K562 (cell line): ENCODE measurements around the gene OXTR.

Experiments used
- CC2D1A ChIP-seq: fragments of 450-650 bp; IDR thresholded peaks from 2 replicates; pipeline ENCODE4 v1.6.1; 2017; ENCODE audit warnings: mild to moderate bottlenecking
- CEBPB ChIP-seq: fragments of 450-650 bp; IDR thresholded peaks from 2 replicates; pipeline ENCODE4 v1.6.1; 2016; ENCODE audit warnings: missing genetic modification characterization, missing compliant biosample characterization
- CTCF ChIP-seq, 3 experiments: IDR thresholded peaks in 2 of 3; conservative IDR thresholded peaks in 1 of 3; 2 replicates each; pipeline ENCODE4 v1.5.1; 2011 to 2012; ENCODE audit warnings: low read length in 3 of 3, mild to moderate bottlenecking in 3 of 3, control low read depth in 2 of 3, improper control_type of control experiment in 1 of 3, inconsistent platforms in 1 of 3, low read depth in 1 of 3, mixed read lengths in 1 of 3, moderate library complexity in 1 of 3; ENCODE audit not compliant: insufficient read depth in 2 of 3
- FOXP4 ChIP-seq: sonication (generic); formaldehyde crosslinking; IDR thresholded peaks from 2 replicates; pipeline ENCODE4 v1.8.0; 2022; ENCODE audit warnings: mild to moderate bottlenecking, missing genetic modification reagents, borderline replicate concordance
- IRF9 ChIP-seq: fragments of 450-650 bp; IDR thresholded peaks from 2 replicates; pipeline ENCODE4 v1.6.1; 2016; ENCODE audit warnings: missing biosample characterization, missing genetic modification characterization
- NCOA6 ChIP-seq: fragments of 450-650 bp; IDR thresholded peaks from 2 replicates; pipeline ENCODE4 v1.6.1; 2017; ENCODE audit warnings: mild to moderate bottlenecking
- POLR2AphosphoS5 ChIP-seq: IDR thresholded peaks from 2 replicates; pipeline ENCODE4 v1.6.1; 2011; ENCODE audit warnings: mild to moderate bottlenecking, low read depth, low read length, moderate library complexity; ENCODE audit not compliant: control insufficient read depth, insufficient read depth
- RB1 ChIP-seq: fragments of 450-650 bp; IDR thresholded peaks from 2 replicates; pipeline ENCODE4 v1.6.1; 2017; ENCODE audit warnings: low read depth, mild to moderate bottlenecking
- REST ChIP-seq, 2 experiments: fragments of 450-650 bp; formaldehyde crosslinking in 1 of 2; IDR thresholded peaks; 2 replicates each; pipeline versions ENCODE4 v1.4.0 to v1.6.1; 2014 to 2020; ENCODE audit warnings: mild to moderate bottlenecking in 2 of 2, borderline replicate concordance in 1 of 2, low read depth in 1 of 2
- SMARCA4 ChIP-seq: fragments of 450-650 bp; IDR thresholded peaks from 2 replicates; pipeline ENCODE4 v1.6.1; 2016
- SRSF3 ChIP-seq: fragments of 200-400 bp; formaldehyde crosslinking; IDR thresholded peaks from 2 replicates; pipeline ENCODE4 v1.6.1; 2016; ENCODE audit warnings: mild to moderate bottlenecking, low read length, moderate library complexity; ENCODE audit not compliant: insufficient read depth
- TCF7L2 ChIP-seq: fragments of 150-350 bp; IDR thresholded peaks from 2 replicates; pipeline ENCODE4 v1.6.1; 2016; ENCODE audit warnings: low read depth, mild to moderate bottlenecking, low read length, moderate library complexity
- ZBTB7A ChIP-seq: IDR thresholded peaks from 2 replicates; pipeline ENCODE4 v1.6.1; 2011; ENCODE audit warnings: low read depth, mild to moderate bottlenecking, low read length, moderate library complexity, borderline replicate concordance; ENCODE audit not compliant: control insufficient read depth
- ZNF224 ChIP-seq: sonication (generic); formaldehyde crosslinking; IDR thresholded peaks from 2 replicates; pipeline ENCODE4 v1.8.0; 2022; ENCODE audit warnings: mild to moderate bottlenecking, missing genetic modification reagents

- TF ChIP-seq CEBPB (tag) (no peak), RB1 (no peak), SMARCA4 (no peak), IRF9 (no peak), CTCF (IDR thresholded peaks at IDR 0.05 in 2 of 3, conservative IDR thresholded peaks at IDR 0.05 in 1 of 3; ENCODE audit: insufficient read depth in 2 of 3, low read depth in 1 of 3, low read length in 3 of 3) (no peak), TCF7L2 (no peak), REST (IDR thresholded peaks at IDR 0.05; ENCODE audit: borderline replicate concordance) (peak; percentile 29; the same call in 1 of the 2 replicates), REST (CRISPR knock-in tag; IDR thresholded peaks at IDR 0.05; ENCODE audit: low read depth) (no peak), POLR2AphosphoS5 (no peak), CC2D1A (no peak), ZNF224 (CRISPR knock-in tag) (no peak), FOXP4 (CRISPR knock-in tag) (no peak), ZBTB7A (no peak), NCOA6 (no peak), SRSF3 (no peak)
Observed at GRCh38 chr3:8746780-8747345, 22.6 kb downstream of the OXTR start.
